22Rv1 (cell line): ENCODE results near the gene KRT81.
A peak's percentile ranks its signal among the peaks of the same experiment; 100 is the strongest.
"Not testable (repeated sequence)": the region's sequence is repeated elsewhere in the genome, so short reads cannot be mapped to it uniquely, and the experiment has no call there.

Source experiments
- ZFX ChIP-seq: fragments of 450-650 bp; IDR thresholded peaks from 2 replicates; pipeline ENCODE4 v1.6.1; 2017; ENCODE audit warnings: antibody characterized with exemption, borderline replicate concordance
- TF ChIP-seq, protein P1 (sequence below): fragments of 450-650 bp; IDR thresholded peaks from 2 replicates; pipeline ENCODE4 v1.5.1; 2017; ENCODE audit warnings: mild to moderate bottlenecking

DNA sequence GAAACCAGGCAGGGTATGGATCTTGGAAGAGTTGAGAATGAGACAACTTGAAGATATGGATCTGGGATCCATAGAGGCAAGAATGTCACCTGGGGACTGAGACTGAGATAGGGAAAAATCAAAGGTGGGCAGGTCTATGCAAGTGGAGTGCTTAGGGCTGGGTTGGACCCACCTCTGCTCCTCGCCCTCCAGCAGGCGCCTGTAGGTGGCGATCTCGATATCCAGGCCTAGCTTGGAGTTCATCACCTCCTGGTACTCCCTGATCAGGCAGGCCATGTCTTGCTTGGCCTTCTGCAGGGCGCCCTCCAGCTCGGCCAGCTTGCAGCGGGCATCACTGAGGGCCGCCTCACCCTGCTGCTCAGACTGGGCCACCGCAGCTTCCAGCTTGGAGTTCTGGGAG is 24.4 kb upstream of the KRT81 start:
- TF ChIP-seq, protein P1, sequence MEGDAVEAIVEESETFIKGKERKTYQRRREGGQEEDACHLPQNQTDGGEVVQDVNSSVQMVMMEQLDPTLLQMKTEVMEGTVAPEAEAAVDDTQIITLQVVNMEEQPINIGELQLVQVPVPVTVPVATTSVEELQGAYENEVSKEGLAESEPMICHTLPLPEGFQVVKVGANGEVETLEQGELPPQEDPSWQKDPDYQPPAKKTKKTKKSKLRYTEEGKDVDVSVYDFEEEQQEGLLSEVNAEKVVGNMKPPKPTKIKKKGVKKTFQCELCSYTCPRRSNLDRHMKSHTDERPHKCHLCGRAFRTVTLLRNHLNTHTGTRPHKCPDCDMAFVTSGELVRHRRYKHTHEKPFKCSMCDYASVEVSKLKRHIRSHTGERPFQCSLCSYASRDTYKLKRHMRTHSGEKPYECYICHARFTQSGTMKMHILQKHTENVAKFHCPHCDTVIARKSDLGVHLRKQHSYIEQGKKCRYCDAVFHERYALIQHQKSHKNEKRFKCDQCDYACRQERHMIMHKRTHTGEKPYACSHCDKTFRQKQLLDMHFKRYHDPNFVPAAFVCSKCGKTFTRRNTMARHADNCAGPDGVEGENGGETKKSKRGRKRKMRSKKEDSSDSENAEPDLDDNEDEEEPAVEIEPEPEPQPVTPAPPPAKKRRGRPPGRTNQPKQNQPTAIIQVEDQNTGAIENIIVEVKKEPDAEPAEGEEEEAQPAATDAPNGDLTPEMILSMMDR: peak; percentile 78
- TF ChIP-seq ZFX: not testable (repeated sequence)
